ENCODE data around the gene GRK5.

Gene GRK5

GRCh38 chr10:119314061-119314460 lies 106.7 kb downstream of the GRK5 start:
- in situ Hi-C loops (cut with MboI; ENCODE audit: low sequenced_read_pairs) = no loop called here

DNA sequence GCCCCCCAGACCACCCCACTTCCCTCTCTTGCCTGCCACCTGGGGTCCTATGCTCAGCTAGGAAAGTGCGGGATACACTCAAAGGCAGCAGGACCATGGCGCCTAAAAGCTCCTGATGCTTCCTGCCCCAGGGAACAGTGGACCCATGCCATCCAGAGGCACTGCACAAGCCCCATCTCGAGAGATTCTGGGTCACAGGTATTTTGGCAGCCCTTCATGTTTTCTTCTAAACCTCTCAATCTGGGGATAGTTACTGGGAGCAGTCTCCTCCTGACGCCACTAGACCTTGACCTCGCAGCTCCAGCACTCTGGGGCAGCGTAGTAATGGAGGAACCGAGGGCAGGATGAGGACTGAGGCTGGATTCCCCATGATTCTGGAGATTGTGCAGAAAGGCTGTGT lies 107.1 kb downstream of the GRK5 start:
- in situ Hi-C loops (cut with MboI; ENCODE audit: low sequenced_read_pairs) = no loop called here

DNA sequence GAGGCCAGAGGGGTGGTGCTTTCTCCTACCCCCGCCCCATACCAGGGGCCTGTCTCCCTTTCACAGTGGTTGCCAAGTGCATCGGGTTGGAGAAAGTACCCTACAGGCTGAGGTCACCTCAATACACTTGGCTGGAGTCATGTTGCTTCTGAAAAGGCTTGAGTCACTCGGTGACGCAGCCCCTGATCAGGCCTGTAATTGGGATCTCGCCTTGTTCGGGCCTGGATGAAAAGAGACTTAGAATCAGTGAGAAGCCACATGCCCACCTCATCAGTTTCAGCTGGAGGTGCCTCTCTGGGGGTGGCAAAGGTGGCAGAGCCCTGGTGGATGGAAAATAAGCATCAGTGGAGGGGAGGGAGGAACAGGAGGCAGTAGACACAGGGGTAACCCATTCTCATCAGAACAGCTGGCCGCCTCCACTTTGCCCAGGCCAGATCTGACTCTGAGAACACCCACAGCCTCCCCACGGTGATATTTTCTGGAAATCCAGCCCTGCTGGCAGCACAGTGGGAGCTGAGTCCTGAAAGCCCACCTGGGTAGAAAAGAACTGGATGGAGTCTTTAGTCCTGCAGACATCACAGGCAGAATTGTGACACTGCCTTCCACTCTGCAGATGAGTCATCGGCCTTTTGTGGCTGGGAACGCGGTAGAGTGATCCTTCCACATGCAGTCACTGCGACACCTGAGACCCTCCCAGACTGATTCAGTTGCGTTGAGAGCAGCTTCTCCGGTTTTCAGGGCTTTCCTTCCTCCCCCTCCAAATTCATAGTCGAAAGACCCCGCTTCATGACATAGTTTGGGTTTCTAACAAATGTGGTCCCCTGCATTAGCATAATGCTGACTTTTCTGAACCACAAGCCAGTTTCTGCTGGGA lies 108.0 kb downstream of the GRK5 start:
- in situ Hi-C loops (cut with MboI; ENCODE audit: low sequenced_read_pairs) = no loop called here

GRCh38 chr10:119316002-119316358 lies 108.6 kb downstream of the GRK5 start:
- in situ Hi-C loops (cut with MboI; ENCODE audit: low sequenced_read_pairs) = no loop called here

- in situ Hi-C loops (cut with MboI; ENCODE audit: low sequenced_read_pairs) = no loop called here
Measured at GRCh38 chr10:119316729-119317097, 109.3 kb downstream of the GRK5 start.

GRCh38 chr10:119318411-119319160 lies 111.2 kb downstream of the GRK5 start:
- in situ Hi-C loops (cut with MboI; ENCODE audit: low sequenced_read_pairs) = no loop called here

DNA sequence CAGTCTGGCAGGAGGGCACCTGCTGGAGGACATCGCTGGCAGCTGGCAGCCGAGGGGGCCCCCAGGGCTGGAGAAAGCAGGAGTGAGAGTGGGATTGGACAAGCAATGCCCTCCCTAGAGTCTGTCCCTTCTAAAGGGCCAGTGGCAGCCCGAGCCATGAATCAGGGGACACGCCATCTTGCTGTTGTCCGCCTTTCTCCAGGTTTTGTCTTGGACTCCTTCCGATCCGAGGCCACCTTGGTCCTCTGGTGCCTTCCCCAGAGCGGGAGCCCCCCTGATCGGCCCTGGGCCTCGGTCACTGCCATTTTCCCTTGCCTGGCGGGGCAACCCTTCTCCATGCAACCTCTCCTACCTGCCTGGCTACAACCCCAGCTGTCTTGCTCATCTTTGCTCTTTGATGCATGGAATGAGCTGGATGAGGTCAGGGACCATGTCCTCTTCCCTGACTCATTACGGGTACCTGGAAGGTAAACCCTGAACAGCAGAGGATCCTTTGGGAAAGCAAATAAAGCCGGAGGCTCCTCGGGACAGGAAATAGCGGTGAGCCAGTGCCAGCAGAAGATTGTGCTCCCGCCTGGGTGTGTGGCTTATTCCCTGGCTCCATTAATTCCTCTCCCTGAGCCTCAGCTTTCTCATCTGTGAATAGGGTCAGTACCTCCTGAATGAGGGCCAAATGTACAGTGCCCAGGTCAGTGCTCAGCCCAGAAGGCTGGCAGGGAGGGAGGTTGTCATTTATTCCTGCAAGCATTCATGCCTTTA lies 112.0 kb downstream of the GRK5 start:
- in situ Hi-C loops (cut with MboI; ENCODE audit: low sequenced_read_pairs) = no loop called here

DNA sequence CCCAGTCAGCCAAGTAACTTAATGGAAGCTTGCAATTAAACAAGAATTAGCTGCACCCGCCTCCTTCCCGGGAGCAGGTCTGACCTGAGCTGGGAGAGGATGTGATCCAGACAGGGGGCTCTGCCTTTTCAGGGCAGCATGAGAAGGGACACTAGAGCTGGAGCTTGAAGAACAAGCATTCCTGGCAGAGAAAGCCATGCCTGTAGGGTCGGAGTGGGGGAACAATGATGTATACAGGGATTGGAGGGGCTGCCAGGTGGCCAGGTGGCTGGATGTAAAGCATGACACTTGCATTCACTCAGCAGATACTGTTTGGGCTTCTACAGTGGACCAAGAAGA lies 112.5 kb downstream of the GRK5 start:
- in situ Hi-C loops (cut with MboI; ENCODE audit: low sequenced_read_pairs) = no loop called here

DNA sequence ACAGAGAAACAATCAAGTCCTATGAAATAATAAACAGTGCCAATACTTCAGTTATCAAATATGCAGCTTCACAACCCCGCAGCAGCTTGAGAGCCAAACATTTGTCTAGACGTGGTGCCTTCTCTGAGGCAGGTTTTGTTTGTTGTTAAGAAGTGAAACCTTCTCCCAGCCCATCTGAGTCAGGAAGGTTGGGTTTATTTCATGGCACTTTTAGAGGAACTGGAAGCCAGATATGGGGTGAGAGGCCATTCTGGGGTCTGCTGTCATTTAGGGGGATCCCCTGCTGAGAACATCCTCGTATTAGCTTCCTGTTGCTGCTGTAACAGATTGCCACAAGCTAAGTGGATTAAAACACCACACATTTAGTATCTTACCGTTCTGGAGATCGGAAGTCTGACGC lies 113.6 kb downstream of the GRK5 start:
- in situ Hi-C loops (cut with MboI; ENCODE audit: low sequenced_read_pairs) = no loop called here

- in situ Hi-C loops (cut with MboI; ENCODE audit: low sequenced_read_pairs) = no loop called here
Measured at GRCh38 chr10:119323085-119324016, 116.0 kb downstream of the GRK5 start.

GRCh38 chr10:119325131-119325530 lies 117.8 kb downstream of the GRK5 start:
- in situ Hi-C loops (cut with MboI; ENCODE audit: low sequenced_read_pairs) = no loop called here

GRCh38 chr10:119326167-119326566 lies 118.8 kb downstream of the GRK5 start:
- in situ Hi-C loops (cut with MboI; ENCODE audit: low sequenced_read_pairs) = no loop called here

DNA sequence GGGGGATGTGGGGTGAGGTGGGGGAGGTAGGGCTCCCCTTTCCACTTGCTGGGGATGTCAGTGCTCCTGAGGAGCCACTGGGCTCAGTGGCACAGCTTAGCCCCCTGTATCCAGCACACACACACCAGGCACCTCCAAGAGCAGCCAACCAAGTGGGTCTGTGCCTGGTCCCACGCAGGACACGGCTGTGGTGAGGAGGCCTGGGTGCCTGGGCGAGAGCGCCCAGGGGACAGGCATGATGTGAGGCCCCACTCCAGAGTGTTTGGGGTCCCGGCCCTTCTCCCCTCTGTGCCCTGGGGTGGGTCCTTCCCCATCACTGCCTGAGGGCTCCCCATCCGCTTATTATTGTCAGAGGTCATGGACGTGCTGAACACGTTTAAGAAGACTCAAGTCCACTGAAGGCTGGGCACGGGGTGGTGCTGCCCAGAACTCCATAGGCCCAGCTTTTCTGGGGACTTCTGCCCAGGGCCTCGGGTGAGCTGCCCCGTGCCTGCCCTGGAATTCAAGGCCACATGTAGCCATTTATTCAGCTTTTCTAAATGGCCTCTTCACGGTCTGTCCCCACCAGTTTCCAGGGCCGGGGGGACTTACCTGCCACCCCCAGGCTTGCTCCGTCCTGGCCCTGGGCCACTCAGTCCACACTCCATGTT lies 119.8 kb downstream of the GRK5 start:
- in situ Hi-C loops (cut with MboI; ENCODE audit: low sequenced_read_pairs) = no loop called here

GRCh38 chr10:119328223-119328622 lies 120.9 kb downstream of the GRK5 start:
- in situ Hi-C loops (cut with MboI; ENCODE audit: low sequenced_read_pairs) = no loop called here

GRCh38 chr10:119330342-119330741 lies 123.0 kb downstream of the GRK5 start:
- in situ Hi-C loops (cut with MboI; ENCODE audit: low sequenced_read_pairs) = no loop called here

DNA sequence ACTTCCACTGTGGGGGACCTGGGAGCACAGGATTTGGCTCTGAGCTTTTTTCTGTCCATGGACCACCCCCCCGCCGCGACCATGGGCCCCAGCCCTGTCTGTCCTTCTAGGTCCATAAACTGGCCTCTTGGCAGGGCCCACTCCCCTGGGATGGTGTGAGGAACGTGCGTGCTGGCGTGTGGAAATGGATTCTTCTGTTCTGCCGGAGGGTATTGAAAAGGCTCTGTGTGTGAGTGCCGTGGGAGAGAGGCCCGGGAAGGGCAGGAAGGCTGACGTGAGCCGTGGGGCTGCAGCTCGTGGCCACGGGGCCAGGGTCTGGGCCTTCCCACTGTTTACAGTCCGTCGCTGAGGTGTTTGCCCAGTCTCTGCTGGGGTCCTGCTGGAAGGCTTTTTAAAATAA lies 123.7 kb downstream of the GRK5 start:
- in situ Hi-C loops (cut with MboI; ENCODE audit: low sequenced_read_pairs) = no loop called here

- in situ Hi-C loops (cut with MboI; ENCODE audit: low sequenced_read_pairs) = no loop called here
Measured at GRCh38 chr10:119333146-119333792, 125.9 kb downstream of the GRK5 start.

- in situ Hi-C loops (cut with MboI; ENCODE audit: low sequenced_read_pairs) = no loop called here
Measured at GRCh38 chr10:119335671-119336353, 128.4 kb downstream of the GRK5 start.

DNA sequence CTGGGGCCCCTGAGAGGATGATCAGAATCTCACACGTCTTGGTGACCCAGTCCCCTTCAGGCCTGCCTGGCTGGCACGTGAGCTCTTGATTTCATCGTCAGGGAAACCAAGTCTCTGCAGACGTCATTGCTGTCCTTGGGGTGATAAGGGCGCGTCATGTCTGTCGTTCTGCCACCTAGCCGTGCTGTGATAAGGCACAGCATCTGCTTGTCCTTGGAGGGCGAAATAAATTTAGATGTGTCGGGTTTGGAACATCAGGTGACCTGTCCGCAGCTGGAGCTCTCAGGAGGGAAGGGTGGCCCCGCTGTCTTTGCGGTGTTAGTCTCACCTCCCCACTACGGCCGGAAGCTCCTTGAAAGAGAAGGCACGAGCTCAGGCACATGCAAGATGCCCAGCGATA lies 129.2 kb downstream of the GRK5 start:
- in situ Hi-C loops (cut with MboI; ENCODE audit: low sequenced_read_pairs) = no loop called here

Data from HL-60/S4 (cell line).